CD4-positive, alpha-beta T cell treated with Interleukin-10 for 1 hour (primary cell): ENCODE measurements around the gene ARHGAP18.

ENCODE experiments used
- DNase-seq: peaks from one replicate; pipeline ENCODE4 v3.0.0-alpha.2; 2020

The ARHGAP18 gene

GRCh38 chr6:129568015-129568414 is 142.0 kb downstream of the ARHGAP18 start:
- no peak for DNase-seq

DNA sequence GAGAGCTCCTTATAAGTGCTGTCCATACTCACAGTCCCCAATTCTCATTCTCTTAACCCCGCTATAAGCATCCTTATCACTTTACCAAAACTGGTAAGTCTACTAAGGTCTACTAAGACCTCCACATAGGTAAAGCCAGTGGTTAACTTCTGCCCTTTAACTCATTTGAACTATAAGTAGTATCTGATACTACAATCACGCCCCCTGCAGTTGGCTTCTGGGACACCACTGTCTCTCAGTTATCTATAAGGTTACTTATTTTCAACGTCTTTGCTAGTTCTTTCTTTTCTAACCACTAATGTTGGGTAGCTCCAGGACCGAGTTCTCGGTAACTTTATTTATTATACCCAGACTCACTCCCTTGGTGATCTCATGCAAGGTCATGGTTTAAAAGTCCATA is 142.6 kb downstream of the ARHGAP18 start:
- peak; percentile 15 for DNase-seq

GRCh38 chr6:129565811-129566210 is 144.2 kb downstream of the ARHGAP18 start:
- DNase-seq = no peak

DNA sequence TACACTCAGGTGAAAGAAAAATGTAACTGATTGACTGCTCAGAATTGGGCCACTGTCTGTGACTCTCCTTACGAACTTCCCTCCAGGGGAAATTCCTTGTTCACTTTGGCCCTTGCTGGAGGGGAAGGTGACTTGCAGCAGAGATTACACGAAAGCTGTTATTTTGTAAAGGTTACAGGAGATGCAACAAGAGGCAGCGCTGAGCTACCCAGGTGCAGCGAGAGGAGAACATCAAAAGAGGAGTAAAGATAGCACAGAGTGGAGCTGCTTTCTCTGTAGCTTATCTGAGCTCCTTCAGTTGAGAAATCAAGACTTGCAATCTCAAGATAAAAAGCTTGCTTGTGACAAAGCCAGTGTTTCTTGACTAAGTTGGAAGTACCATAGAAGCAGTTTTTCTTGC is 144.6 kb downstream of the ARHGAP18 start:
- no peak for DNase-seq

GRCh38 chr6:129558248-129558647 is 151.7 kb downstream of the ARHGAP18 start:
- DNase-seq = no peak

DNA sequence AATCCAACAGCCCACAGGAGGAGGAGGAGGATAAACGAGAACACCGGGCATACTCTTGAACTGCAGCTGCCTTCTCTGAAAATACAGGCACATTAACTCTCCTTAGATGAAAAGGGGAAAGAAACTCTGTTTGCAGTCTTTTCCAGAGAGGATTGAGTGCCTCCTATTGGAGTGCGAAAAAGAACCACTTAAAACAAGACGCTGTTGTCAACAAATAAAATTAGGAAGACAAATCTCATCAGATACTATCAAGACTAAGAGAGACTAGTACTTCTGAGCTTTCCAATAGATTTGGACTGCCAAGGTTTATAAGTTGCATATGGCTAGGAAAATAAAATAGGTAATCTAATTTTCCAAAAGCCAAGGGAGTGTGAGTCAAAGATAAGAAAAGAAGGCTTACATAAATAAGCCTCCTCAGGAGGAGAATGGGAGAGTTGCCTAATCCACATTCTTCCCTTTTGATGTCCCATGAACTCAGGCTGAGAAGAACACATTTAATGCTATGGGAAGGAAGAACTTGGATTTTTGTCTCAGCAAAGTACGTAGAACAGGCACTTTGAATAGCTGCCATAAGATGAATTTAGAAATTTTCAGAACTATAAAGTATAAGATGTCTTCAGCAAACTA is 154.7 kb downstream of the ARHGAP18 start:
- no peak for DNase-seq

DNA sequence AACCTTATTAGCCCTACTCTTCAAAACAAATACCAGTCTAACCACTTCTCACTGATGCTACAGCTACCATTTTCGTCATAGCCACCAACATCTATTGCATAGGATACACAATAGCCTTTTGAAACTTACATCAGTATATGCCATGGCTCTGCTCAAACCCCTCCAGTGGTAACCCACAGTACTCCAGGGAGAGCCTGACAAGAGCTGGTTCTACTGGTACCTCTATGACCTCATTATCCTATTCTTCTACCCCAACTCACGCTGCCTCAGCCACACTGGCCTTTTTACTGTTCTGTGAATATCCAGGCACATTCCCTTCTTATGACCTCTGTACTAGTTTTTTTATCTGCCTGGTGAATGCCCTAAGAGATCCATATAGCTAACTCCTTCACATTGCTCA is 157.6 kb downstream of the ARHGAP18 start:
- no peak for DNase-seq

GRCh38 chr6:129551486-129551885 is 158.5 kb downstream of the ARHGAP18 start:
- DNase-seq = no peak

- no peak for DNase-seq
Observed at GRCh38 chr6:129546702-129547101, 163.3 kb downstream of the ARHGAP18 start.

DNA sequence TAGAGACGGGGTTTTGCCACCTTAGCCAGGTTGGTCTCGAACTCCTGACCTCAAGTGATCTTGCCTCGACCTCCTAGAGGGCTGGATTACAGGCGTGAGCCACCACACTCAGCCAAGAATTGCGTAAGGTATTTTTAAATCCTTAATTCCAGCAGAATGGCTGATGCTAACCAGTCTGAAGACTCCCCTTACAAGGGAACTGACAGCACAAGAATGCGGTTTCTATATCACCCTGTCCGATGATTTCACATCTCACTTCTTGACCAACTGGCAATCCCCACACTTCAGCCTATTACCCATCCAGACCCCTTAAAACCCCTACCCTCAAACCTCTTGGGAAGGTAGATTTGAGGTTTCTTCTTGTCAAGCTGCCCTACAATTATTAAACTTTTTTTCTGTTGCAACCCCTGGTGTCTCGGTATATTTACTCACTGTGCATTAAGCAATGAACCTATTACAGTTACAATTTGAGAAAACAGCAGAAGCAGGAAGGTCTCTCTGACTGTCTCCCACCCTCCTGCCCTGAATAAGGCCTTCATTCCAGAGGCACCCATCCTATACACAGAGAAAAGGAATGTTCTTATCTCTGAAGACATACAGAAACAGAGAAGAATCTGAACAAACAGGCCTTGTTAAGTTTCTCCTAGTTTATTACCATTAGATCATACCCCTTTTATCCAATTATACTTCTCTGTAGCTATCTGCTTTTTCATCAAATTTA is 164.9 kb downstream of the ARHGAP18 start:
- no peak for DNase-seq

- no peak for DNase-seq
Observed at GRCh38 chr6:129543981-129544380, 166.0 kb downstream of the ARHGAP18 start.

DNA sequence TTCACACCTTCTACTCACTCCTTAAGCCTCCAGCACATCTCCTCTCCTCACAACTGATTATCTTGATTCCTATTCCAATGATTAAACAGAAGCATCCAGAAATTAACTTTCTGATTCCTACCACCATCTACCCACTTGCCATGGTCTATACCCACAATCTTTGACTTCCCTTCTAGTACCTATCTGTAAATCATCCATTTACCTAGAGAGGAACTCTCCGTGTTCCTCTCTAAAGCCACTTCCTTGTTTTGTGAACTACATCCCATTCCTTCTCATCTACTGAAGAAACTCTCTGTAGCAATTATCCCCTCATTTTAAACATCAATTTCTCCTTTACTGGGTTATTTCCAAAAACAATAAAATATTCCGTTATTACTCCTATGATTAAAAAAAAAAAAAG is 167.3 kb downstream of the ARHGAP18 start:
- no peak for DNase-seq

DNA sequence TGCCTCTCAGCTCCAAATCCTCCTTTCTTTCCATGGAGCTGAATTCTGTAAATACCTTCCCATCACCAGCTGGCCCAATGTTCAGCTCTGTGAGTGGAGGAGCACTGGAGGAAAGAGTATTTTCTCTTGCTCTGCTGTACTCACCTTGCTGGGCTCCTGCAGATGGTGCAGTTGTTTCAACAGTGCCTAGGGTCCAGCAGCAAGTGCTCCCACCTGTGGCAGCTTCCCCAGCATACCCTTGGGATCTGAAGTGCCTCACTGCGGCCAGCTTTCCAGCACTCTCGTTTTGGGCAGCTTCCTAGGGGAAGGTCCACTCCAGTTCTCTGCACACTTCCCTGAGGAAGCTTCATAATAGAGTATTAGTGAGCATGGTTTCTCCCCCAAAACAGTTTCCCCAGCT is 170.9 kb downstream of the ARHGAP18 start:
- no peak for DNase-seq

GRCh38 chr6:129536271-129536670 is 173.7 kb downstream of the ARHGAP18 start:
- DNase-seq = no peak

- no peak for DNase-seq
Observed at GRCh38 chr6:129534926-129535325, 175.1 kb downstream of the ARHGAP18 start.
